Ishikawa (cell line): ENCODE results near the gene GABRG3.

Experiments
- CEBPB ChIP-seq: IDR thresholded peaks from 2 replicates; pipeline ENCODE4 v1.6.1; 2012
- CREB1 ChIP-seq: IDR thresholded peaks from 2 replicates; pipeline ENCODE4 v1.6.1; 2012; ENCODE audit warnings: low read depth
- EGR1 ChIP-seq: IDR thresholded peaks from 2 replicates; pipeline ENCODE4 v1.6.1; 2012
- EP300 ChIP-seq: IDR thresholded peaks from 2 replicates; pipeline ENCODE4 v1.6.1; 2012; ENCODE audit warnings: borderline replicate concordance
- FOXM1 ChIP-seq: IDR thresholded peaks from 2 replicates; pipeline ENCODE4 v1.6.1; 2012; ENCODE audit warnings: low read depth, borderline replicate concordance
- NFIC ChIP-seq: IDR thresholded peaks from 2 replicates; pipeline ENCODE4 v1.6.1; 2012
- RAD21 ChIP-seq: IDR thresholded peaks from 2 replicates; pipeline ENCODE4 v1.6.1; 2012; ENCODE audit warnings: low read depth
- TAF1 ChIP-seq: IDR thresholded peaks from 2 replicates; pipeline ENCODE4 v1.6.1; 2012; ENCODE audit warnings: low read depth, mild to moderate bottlenecking
- TCF12 ChIP-seq: IDR thresholded peaks from 2 replicates; pipeline ENCODE4 v1.6.1; 2012; ENCODE audit warnings: low read depth
- TEAD4 ChIP-seq: IDR thresholded peaks from 2 replicates; pipeline ENCODE4 v1.6.1; 2012
- YY1 ChIP-seq: IDR thresholded peaks from 2 replicates; pipeline ENCODE4 v1.6.1; 2012; ENCODE audit warnings: low read depth
- ZBTB7A ChIP-seq: IDR thresholded peaks from 2 replicates; pipeline ENCODE4 v1.6.1; 2012; ENCODE audit warnings: low read depth
- TF ChIP-seq, protein P1 (sequence below): IDR thresholded peaks from 2 replicates; pipeline ENCODE4 v1.6.1; 2012
- TF ChIP-seq, protein P2 (sequence below): IDR thresholded peaks from 2 replicates; pipeline ENCODE4 v1.6.1; 2012; ENCODE audit warnings: low read depth, mild to moderate bottlenecking
- TF ChIP-seq, protein P3 (sequence below): IDR thresholded peaks from 2 replicates; pipeline ENCODE4 v1.6.1; 2012

Gene GABRG3

DNA sequence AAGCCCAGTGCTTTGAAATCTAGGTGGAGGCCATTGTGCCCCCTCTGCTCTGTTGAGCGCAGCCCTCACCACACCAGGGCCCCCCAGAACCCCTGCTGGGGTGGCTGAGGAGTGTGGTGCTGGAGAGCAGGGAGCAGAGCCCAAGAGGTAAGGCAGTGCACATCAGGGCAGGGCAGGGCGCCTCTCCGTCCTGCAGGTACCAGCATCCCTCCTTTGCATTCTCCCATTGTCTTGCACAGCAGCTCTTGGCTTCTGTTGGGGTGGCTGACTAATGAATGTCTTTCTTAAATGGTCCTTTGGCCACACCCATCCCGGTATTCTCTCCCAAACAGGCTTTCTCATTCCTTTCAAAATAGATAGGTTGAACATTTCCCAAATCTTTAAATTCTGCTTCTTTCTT is 41.4 kb upstream of the GABRG3 start:
- no peak for TF ChIP-seq ZBTB7A
- no peak for TF ChIP-seq EGR1
- TF ChIP-seq TAF1, result no peak
- no peak for TF ChIP-seq CEBPB

DNA sequence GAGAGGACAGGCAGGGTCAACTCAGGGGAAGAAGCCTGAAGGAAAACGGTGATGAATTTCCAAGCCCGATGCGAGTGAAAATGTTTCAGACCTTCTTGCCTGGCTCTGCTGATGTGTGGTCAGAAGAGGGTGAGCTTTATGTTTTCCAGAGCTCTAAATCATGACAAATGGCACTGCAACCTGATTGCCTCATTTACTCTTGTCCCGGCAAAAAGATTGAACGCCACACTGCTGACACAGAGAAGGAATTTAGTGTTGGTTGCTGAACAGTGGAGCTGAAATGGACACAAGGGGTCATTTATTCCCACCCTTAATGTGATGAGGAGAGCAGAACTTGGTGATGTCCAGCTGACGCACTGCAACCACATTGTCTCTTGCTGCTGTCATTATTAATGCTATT is 36.1 kb upstream of the GABRG3 start:
- TF ChIP-seq RAD21 (no peak), ZBTB7A (no peak), CEBPB (no peak), NFIC (no peak), YY1 (no peak), FOXM1 (no peak), EP300 (no peak), TCF12 (no peak), EGR1 (no peak), CREB1 (no peak), TEAD4 (no peak)
- TF ChIP-seq, protein P1, sequence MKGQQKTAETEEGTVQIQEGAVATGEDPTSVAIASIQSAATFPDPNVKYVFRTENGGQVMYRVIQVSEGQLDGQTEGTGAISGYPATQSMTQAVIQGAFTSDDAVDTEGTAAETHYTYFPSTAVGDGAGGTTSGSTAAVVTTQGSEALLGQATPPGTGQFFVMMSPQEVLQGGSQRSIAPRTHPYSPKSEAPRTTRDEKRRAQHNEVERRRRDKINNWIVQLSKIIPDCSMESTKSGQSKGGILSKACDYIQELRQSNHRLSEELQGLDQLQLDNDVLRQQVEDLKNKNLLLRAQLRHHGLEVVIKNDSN, result no peak
- TF ChIP-seq, protein P2, sequence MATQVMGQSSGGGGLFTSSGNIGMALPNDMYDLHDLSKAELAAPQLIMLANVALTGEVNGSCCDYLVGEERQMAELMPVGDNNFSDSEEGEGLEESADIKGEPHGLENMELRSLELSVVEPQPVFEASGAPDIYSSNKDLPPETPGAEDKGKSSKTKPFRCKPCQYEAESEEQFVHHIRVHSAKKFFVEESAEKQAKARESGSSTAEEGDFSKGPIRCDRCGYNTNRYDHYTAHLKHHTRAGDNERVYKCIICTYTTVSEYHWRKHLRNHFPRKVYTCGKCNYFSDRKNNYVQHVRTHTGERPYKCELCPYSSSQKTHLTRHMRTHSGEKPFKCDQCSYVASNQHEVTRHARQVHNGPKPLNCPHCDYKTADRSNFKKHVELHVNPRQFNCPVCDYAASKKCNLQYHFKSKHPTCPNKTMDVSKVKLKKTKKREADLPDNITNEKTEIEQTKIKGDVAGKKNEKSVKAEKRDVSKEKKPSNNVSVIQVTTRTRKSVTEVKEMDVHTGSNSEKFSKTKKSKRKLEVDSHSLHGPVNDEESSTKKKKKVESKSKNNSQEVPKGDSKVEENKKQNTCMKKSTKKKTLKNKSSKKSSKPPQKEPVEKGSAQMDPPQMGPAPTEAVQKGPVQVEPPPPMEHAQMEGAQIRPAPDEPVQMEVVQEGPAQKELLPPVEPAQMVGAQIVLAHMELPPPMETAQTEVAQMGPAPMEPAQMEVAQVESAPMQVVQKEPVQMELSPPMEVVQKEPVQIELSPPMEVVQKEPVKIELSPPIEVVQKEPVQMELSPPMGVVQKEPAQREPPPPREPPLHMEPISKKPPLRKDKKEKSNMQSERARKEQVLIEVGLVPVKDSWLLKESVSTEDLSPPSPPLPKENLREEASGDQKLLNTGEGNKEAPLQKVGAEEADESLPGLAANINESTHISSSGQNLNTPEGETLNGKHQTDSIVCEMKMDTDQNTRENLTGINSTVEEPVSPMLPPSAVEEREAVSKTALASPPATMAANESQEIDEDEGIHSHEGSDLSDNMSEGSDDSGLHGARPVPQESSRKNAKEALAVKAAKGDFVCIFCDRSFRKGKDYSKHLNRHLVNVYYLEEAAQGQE, result no peak
- TF ChIP-seq, protein P3, sequence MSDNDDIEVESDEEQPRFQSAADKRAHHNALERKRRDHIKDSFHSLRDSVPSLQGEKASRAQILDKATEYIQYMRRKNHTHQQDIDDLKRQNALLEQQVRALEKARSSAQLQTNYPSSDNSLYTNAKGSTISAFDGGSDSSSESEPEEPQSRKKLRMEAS, result no peak

DNA sequence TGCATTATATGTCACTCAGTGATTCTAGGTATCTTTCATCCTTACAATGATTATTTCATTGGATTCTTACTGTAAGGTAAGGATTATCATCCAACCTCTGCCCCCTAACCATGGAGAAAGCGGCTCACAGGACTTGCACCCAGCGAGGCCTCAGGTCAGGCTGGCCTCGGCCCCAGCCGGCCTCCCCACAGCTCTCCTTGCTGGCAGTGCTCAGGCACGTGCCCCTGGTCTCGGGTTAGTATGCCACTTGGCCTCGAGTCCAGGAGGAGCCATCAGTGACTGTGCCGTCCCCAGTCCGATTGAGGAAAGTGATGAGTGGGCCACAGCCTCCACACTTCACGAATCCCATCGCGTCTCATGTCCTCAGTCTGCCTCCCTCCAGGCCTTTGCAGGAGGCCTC is 35.7 kb upstream of the GABRG3 start:
- TF ChIP-seq TCF12, result no peak
- TF ChIP-seq TEAD4, result no peak
- no peak for TF ChIP-seq RAD21
- TF ChIP-seq FOXM1, result no peak
- TF ChIP-seq TAF1, result no peak
- no peak for TF ChIP-seq EGR1
- TF ChIP-seq CREB1, result no peak
- no peak for TF ChIP-seq EP300
- TF ChIP-seq, protein P1, result no peak
- no peak for TF ChIP-seq NFIC
- no peak for TF ChIP-seq CEBPB
- TF ChIP-seq, protein P3, result no peak
- TF ChIP-seq ZBTB7A, result no peak

DNA sequence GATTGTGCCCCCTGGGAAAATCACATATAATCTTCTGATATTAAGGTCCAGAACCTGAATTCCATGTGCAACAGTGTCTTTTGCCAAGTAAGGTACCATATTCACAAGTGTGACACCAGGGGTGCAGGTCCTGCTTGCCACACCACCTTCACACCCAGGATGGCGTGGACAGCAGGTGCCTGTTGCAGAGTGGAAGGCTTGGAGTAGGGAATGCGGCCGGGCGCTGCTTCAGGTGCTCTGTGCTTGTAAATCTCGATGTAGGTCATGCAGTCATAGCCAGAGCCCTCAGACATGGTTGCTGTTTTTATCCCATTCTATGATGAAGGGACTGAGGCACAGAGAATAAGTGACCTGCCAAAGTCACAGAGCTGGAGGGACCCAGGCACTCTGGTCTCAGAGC is 34.5 kb upstream of the GABRG3 start:
- TF ChIP-seq, protein P1, result no peak
- no peak for TF ChIP-seq CEBPB
- no peak for TF ChIP-seq RAD21
- TF ChIP-seq, protein P2, result no peak
- no peak for TF ChIP-seq TAF1
- TF ChIP-seq TEAD4, result no peak
- TF ChIP-seq ZBTB7A, result no peak
- no peak for TF ChIP-seq NFIC
- no peak for TF ChIP-seq FOXM1
- no peak for TF ChIP-seq TCF12
- TF ChIP-seq EP300, result no peak
- no peak for TF ChIP-seq CREB1

DNA sequence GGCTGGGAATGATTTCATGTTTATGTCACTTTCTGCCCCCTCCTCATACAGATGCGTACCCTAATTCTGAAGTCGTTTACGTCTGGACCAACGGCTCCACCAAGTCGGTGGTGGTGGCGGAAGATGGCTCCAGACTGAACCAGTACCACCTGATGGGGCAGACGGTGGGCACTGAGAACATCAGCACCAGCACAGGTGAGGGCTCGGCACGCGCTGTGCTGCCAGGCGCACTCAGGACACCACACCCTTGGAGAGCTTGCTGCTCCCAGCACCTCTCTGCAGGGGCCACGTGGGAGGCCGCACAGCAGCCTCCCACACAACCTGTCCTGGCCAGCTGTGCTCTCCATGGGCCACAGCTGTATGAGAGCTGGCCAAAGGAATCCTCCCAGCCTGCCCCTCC is 33.8 kb upstream of the GABRG3 start:
- TF ChIP-seq CEBPB (no peak), FOXM1 (no peak), CREB1 (no peak), TCF12 (no peak), TAF1 (no peak)
- TF ChIP-seq, protein P2, result no peak
- TF ChIP-seq, protein P3, result no peak
